Gastroesophageal sphincter (tissue), 4 donors: ENCODE measurements around the gene TUBGCP6. TPM values are rescaled to one million over a fixed set of nuclear protein-coding genes. Genes with fewer than 3 reads are reported as not detected.

Source experiments
- ATAC-seq: fragments of 150-250 bp; one replicate; pipeline ENCODE4 v1.9.1; 2016; ENCODE audit warnings: mild to moderate bottlenecking, moderate library complexity
- H3K27ac ChIP-seq, 4 donors: fragments of 200-600 bp; sonication (generic) in 3 of 4; 1 replicate in 3 of 4; 2 replicates in 1 of 4; pipeline ENCODE4 v1.5.1; 2016 to 2019
- H3K27me3 ChIP-seq: fragments of 200-600 bp; sonication (generic); one replicate; pipeline ENCODE4 v1.5.1; 2019
- H3K36me3 ChIP-seq, 2 donors: fragments of 200-600 bp; sonication (generic); one replicate each; pipeline ENCODE4 v1.5.1; 2019; ENCODE audit warnings: control low read depth in 1 of 2
- H3K4me1 ChIP-seq, 3 donors: fragments of 200-600 bp; sonication (generic); 1 replicate in 2 of 3; 2 replicates in 1 of 3; pipeline ENCODE4 v1.5.1; 2016 to 2019; ENCODE audit warnings: control low read depth in 2 of 3
- H3K4me3 ChIP-seq, 2 donors: fragments of 200-600 bp; sonication (generic); one replicate each; pipeline ENCODE4 v1.5.1; 2019; ENCODE audit warnings: mild to moderate bottlenecking in 1 of 2, moderate library complexity in 1 of 2
- H3K9me3 ChIP-seq, 3 donors: fragments of 200-600 bp; sonication (generic); one replicate each; pipeline ENCODE4 v1.5.1; 2017 to 2019; ENCODE audit warnings: control low read depth in 2 of 3
- EP300 ChIP-seq: sonication (generic); formaldehyde crosslinking; IDR thresholded peaks from one replicate; pipeline ENCODE4 v1.6.1; 2017; ENCODE audit warnings: antibody characterized with exemption, mild to moderate bottlenecking
- POLR2A ChIP-seq, 2 donors: fragments of 450-650 bp; IDR thresholded peaks; one replicate each; pipeline ENCODE4 v1.6.1; 2017; ENCODE audit warnings: antibody characterized with exemption in 2 of 2, mild to moderate bottlenecking in 2 of 2, moderate library complexity in 1 of 2
- POLR2AphosphoS5 ChIP-seq: sonication (generic); formaldehyde crosslinking; IDR thresholded peaks from one replicate; pipeline ENCODE4 v1.6.1; 2017; ENCODE audit warnings: antibody characterized with exemption
- WGBS, 2 donors: methylation state at CpG; one replicate each; pipeline ENCODE4 v1.1.5; 2018; ENCODE audit warnings: low coverage in 1 of 2; 5-methylcytosine and 5-hydroxymethylcytosine counted together
- total RNA-seq, 4 donors: library from RNA; depleted of rRNA; stranded (reverse); fragments of >200 nt; gene quantifications; one replicate each; pipeline ENCODE4 v1.1.0, GENCODE V29; 2016
- TF ChIP-seq, protein P1 (sequence below), 4 experiments: fragments of 200-600 bp in 2 of 4; fragments of 450-650 bp in 2 of 4; sonication (generic) in 1 of 4; IDR thresholded peaks; one replicate each; pipeline ENCODE4 v1.5.1; 2017 to 2019; ENCODE audit warnings: antibody characterized with exemption in 4 of 4, mild to moderate bottlenecking in 2 of 4, moderate library complexity in 2 of 4

The TUBGCP6 gene
- total RNA-seq, 4 donors from 2014 or later = 26.1 to 48.3 (median 37.4) TPM

DNA sequence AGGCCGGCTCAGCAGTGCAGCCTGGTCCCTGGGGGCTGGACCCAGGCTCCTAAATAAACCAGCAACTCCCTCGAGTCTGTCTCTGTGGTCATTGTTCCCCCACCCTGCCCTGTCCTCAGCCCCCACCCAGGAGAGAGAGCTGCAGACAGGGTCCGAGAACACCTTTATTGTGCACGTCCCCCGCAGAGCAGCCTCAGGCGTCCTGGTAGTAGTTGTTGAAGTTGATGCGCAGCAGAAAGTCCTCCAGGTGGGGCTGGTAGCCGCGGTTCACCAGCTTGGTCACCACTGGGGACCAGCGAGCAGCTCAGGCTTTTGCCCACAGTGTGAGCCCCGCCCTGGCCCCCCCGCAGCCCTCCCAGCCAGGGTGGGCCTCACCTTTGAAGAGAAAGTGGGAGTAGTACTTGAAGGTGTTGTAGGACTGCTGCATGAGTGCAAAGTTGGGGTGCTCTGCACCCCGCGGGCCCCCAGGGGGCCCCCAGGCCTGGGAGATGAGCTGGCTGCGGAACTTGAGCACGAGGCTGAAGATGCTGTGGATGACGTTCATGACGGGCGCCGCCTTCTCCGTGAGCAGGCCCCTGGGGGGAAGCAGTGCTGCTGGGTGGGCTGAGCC is 27.2 kb downstream of the TUBGCP6 start:
- 90 to 100% methylated on average over 1 to 2 of the region's 21 CpGs for WGBS, 2 donors
- H3K27ac ChIP-seq = no peak overlapping the region
- H3K27me3 ChIP-seq = no peaks in the 10 kb centered on the region
- ATAC-seq = no peak
- H3K4me3 ChIP-seq = no peak overlapping the region
- peaks cover 0 to 24% (median 0%) of the 10 kb centered on the region in 3 donors for H3K4me1 ChIP-seq
- H3K36me3 ChIP-seq = peaks cover 0 to 97% of the 10 kb centered on the region in 2 donors
- TF ChIP-seq POLR2AphosphoS5 (no peak), POLR2A (IDR thresholded peaks at IDR 0.05) (no peak), EP300 (no peak)
- TF ChIP-seq, protein P1, sequence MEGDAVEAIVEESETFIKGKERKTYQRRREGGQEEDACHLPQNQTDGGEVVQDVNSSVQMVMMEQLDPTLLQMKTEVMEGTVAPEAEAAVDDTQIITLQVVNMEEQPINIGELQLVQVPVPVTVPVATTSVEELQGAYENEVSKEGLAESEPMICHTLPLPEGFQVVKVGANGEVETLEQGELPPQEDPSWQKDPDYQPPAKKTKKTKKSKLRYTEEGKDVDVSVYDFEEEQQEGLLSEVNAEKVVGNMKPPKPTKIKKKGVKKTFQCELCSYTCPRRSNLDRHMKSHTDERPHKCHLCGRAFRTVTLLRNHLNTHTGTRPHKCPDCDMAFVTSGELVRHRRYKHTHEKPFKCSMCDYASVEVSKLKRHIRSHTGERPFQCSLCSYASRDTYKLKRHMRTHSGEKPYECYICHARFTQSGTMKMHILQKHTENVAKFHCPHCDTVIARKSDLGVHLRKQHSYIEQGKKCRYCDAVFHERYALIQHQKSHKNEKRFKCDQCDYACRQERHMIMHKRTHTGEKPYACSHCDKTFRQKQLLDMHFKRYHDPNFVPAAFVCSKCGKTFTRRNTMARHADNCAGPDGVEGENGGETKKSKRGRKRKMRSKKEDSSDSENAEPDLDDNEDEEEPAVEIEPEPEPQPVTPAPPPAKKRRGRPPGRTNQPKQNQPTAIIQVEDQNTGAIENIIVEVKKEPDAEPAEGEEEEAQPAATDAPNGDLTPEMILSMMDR (IDR thresholded peaks at IDR 0.05) = no peak
- no peaks in the 10 kb centered on the region for H3K9me3 ChIP-seq

DNA sequence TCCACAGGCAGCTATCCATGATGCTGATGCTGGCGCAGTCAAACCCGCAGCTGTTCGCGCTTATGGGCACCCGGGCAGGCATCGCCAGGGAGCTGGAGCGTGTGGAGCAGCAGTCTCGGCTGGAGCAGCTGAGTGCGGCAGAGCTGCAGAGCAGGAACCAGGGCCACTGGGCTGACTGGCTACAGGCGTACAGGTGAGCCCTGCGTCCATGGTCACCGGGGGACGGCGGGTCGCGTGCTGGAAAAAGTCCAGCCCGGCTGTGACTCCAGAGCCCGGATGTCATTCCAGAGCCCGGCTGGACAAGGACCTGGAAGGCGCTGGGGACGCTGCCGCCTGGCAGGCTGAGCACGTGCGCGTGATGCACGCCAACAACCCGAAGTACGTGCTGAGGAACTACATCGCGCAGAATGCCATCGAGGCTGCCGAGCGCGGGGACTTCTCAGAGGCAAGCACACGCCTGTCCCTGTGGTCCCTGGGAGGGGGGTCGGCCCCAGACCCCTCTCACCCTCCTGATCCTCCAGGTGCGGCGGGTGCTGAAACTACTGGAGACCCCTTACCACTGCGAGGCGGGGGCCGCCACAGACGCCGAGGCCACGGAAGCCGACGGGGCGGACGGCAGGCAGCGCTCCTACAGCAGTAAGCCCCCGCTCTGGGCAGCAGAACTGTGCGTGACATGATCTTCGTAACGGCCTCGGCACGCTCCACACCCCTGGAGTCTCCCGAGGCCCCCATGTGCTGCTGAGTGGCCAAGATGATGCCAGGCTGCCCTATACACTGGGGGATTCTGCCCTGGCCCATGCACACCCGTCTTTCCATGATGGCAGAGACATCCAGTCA is 27.9 kb downstream of the TUBGCP6 start:
- Histone ChIP-seq H3K9me3 (no peaks in the 10 kb centered on the region), H3K27ac (no peak overlapping the region), H3K36me3 (peaks cover 0 to 97% of the 10 kb centered on the region in 2 donors), H3K4me1 (peaks cover 0 to 24% (median 0%) of the 10 kb centered on the region in 3 donors), H3K27me3 (no peaks in the 10 kb centered on the region), H3K4me3 (no peak overlapping the region)
- no peak for ATAC-seq
- no peak for TF ChIP-seq POLR2AphosphoS5
- no peak for TF ChIP-seq EP300
- TF ChIP-seq, protein P1 (IDR thresholded peaks at IDR 0.05) = no peak
- TF ChIP-seq POLR2A (IDR thresholded peaks at IDR 0.05) = no peak
- WGBS, 2 donors = 90% methylated on average over 2 of the region's 57 CpGs; no CpG with 5 or more reads in 1 of the 2 donors

DNA sequence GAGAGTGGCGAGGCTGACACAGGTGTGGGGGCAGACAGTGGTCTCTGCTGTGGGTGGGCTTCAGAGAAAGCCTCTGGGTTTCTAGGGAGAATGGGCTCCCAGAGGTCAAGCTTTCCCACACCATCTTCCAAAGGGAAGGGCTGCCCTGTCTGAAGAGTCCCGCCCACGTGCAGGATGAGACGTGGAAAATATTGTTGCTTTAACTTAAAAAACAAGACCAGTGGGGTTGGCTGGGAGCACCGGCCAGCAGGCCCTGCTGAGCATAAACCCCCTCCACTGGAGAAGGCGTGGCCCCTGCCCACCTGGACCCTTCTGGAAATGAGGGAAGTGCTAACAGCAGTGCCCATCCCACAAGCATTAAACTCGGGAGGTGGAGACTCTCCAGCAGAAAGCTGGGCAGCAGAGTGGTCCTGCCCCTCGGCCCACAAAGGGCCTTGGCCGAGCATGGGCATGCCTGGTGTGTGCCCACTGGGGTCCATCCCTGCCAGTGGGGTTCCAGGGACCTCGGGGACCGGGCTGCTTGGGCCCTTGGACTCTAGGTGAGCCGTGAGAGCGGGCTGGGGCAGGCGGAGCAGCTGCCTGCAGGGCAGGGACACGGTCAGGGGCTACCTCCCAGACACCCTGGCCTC is 28.7 kb downstream of the TUBGCP6 start:
- ATAC-seq = no peak
- no peak overlapping the region for H3K4me3 ChIP-seq
- H3K9me3 ChIP-seq = no peaks in the 10 kb centered on the region
- TF ChIP-seq POLR2AphosphoS5 (no peak), EP300 (no peak), POLR2A (IDR thresholded peaks at IDR 0.05) (no peak)
- TF ChIP-seq, protein P1 (IDR thresholded peaks at IDR 0.05) = no peak
- peaks cover 0 to 97% of the 10 kb centered on the region in 2 donors for H3K36me3 ChIP-seq
- no peak overlapping the region for H3K27ac ChIP-seq
- H3K27me3 ChIP-seq = no peaks in the 10 kb centered on the region
- 67% methylated on average over 3 of the region's 15 CpGs; no CpG with 5 or more reads in 1 of the 2 donors for WGBS, 2 donors
- H3K4me1 ChIP-seq = peaks cover 0 to 24% (median 0%) of the 10 kb centered on the region in 3 donors

DNA sequence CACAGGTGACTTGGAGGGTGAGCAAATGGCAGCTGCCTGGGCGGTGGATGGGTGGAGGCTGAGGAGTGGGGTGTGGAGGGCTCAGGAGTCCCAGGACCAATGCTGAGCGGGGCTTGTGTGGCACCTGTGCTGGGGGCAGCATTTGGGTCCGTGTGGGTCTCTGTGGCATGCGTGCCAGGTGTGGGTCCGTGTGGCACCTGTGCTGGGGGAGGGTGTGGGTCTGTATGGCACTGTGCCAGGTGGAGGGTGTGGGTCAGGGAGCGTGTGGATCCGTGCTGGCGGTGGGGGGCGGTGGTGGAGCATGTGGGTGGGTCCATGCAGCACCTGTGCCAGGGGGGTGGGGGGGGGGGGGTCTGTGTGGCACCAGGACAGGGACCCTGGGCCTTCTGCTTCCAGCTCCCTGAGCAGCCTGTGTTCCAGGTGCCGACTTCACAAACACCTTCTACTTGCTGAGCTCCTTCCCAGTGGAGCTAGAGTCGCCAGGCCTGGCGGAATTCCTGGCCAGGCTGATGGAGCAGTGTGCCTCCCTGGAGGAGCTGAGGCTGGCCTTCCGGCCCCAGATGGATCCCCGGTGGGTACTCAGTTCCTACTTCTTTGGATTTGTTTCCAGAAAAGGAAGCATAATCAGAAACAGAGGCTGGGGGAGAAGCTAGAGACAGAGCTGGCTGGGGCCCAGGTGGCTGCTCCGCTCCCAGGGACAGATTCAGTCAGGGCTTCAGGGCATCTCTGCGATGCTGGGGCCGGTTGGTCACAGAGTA is 29.3 kb downstream of the TUBGCP6 start:
- no peak for ATAC-seq
- peaks cover 0 to 97% of the 10 kb centered on the region in 2 donors for H3K36me3 ChIP-seq
- TF ChIP-seq EP300 (no peak), POLR2A (IDR thresholded peaks at IDR 0.05) (no peak), POLR2AphosphoS5 (no peak)
- TF ChIP-seq, protein P1 (IDR thresholded peaks at IDR 0.05) = no peak

More for the DNA sequence above, 29.3 kb downstream of the TUBGCP6 start:
- H3K4me1 ChIP-seq = peaks cover 0 to 24% (median 0%) of the 10 kb centered on the region in 3 donors
- no peak overlapping the region for H3K27ac ChIP-seq
- no peaks in the 10 kb centered on the region for H3K9me3 ChIP-seq
- WGBS, 2 donors = 60% methylated on average over 3 of the region's 17 CpGs; no CpG with 5 or more reads in 1 of the 2 donors
- H3K27me3 ChIP-seq = no peaks in the 10 kb centered on the region
- H3K4me3 ChIP-seq = no peak overlapping the region
